WTC11 (cell line): ENCODE results near the gene PTTG1IP2. TPM values are rescaled to one million over a fixed set of nuclear protein-coding genes. Genes with fewer than 3 reads are reported as not detected.

Experiments
- ATAC-seq: fragments of 200-7000 bp; cut with Tn5 transposase; 2 replicates; pipeline ENCODE4 v1.10.0; 2021; ENCODE audit warnings: mild to moderate bottlenecking, moderate library complexity
- Bru-seq: library from RNA; stranded (reverse); fragments of 400-500 nt; gene quantifications from one replicate; lab custom pipeline; 2021; lab: Mats Ljungman, UMichigan
- CTCF ChIA-PET: fragments of 300-600 bp; sonication (Branson Sonifier 250); formaldehyde crosslinking; loops from one replicate; lab custom pipeline; 2021; ENCODE audit warnings: antibody characterized with exemption; lab: Charles Lee
- POLR2A ChIA-PET: fragments of 350-600 bp; sonication (Branson Sonifier 250); formaldehyde crosslinking; loops from one replicate; lab custom pipeline; 2021; ENCODE audit warnings: antibody characterized with exemption; lab: Charles Lee
- DNase-seq: peaks from one replicate; pipeline ENCODE4 v3.0.0; 2021; ENCODE audit warnings: low spot score
- H3K27ac Mint-ChIP-seq: 2 replicates; pipeline ENCODE4 v1.8.0; 2021; ENCODE audit warnings: mixed read lengths
- H3K27me3 Mint-ChIP-seq: 2 replicates; pipeline ENCODE4 v1.8.0; 2021; ENCODE audit warnings: low read depth, mild to moderate bottlenecking, moderate library complexity, mixed read lengths
- H3K36me3 Mint-ChIP-seq: 2 replicates; pipeline ENCODE4 v1.8.0; 2021; ENCODE audit warnings: mixed read lengths
- H3K4me1 Mint-ChIP-seq: 2 replicates; pipeline ENCODE4 v1.8.0; 2022; ENCODE audit warnings: mixed read lengths
- H3K4me3 Mint-ChIP-seq: 2 replicates; pipeline ENCODE4 v1.8.0; 2021; ENCODE audit warnings: mild to moderate bottlenecking, moderate library complexity, mixed read lengths
- H3K9me3 Mint-ChIP-seq: 2 replicates; pipeline ENCODE4 v1.8.0; 2021; ENCODE audit warnings: mixed read lengths
- ATF1 ChIP-seq: sonication (generic); formaldehyde crosslinking; IDR thresholded peaks from 2 replicates; pipeline ENCODE4 v1.8.1; 2023; ENCODE audit warnings: mild to moderate bottlenecking, moderate library complexity, missing genetic modification reagents
- E2F1 ChIP-seq: sonication (generic); formaldehyde crosslinking; IDR thresholded peaks from 2 replicates; pipeline ENCODE4 v1.8.0; 2022; ENCODE audit warnings: mild to moderate bottlenecking, missing genetic modification reagents
- ETV6 ChIP-seq: sonication (generic); formaldehyde crosslinking; IDR thresholded peaks from 2 replicates; pipeline ENCODE4 v1.8.1; 2022; ENCODE audit warnings: mild to moderate bottlenecking, missing genetic modification reagents
- FOXK1 ChIP-seq: sonication (generic); formaldehyde crosslinking; IDR thresholded peaks from 2 replicates; pipeline ENCODE4 v1.8.0; 2022; ENCODE audit warnings: mild to moderate bottlenecking, moderate library complexity, missing genetic modification reagents
- MYBL2 ChIP-seq: sonication (generic); formaldehyde crosslinking; IDR thresholded peaks from 2 replicates; pipeline ENCODE4 v1.8.1; 2023; ENCODE audit warnings: mild to moderate bottlenecking, moderate library complexity, missing genetic modification reagents
- NFE2L1 ChIP-seq: sonication (generic); formaldehyde crosslinking; IDR thresholded peaks from 2 replicates; pipeline ENCODE4 v1.8.1; 2023; ENCODE audit warnings: missing genetic modification reagents
- PREB ChIP-seq: sonication (generic); formaldehyde crosslinking; IDR thresholded peaks from 2 replicates; pipeline ENCODE4 v1.8.1; 2022; ENCODE audit warnings: mild to moderate bottlenecking, missing genetic modification reagents, moderate library complexity, borderline replicate concordance
- ZMAT4 ChIP-seq: fragments of 250-450 bp; sonication (Bioruptor Pico); IDR thresholded peaks from 2 replicates; pipeline ENCODE4 v1.9.0; 2021; ENCODE audit warnings: mild to moderate bottlenecking
- ZNF121 ChIP-seq: sonication (generic); formaldehyde crosslinking; IDR thresholded peaks from 2 replicates; pipeline ENCODE4 v1.8.0; 2023; ENCODE audit warnings: missing genetic modification reagents
- ZNF232 ChIP-seq: sonication (generic); formaldehyde crosslinking; IDR thresholded peaks from 2 replicates; pipeline ENCODE4 v1.8.0; 2022; ENCODE audit warnings: mild to moderate bottlenecking, missing genetic modification reagents
- ZNF317 ChIP-seq: sonication (generic); formaldehyde crosslinking; IDR thresholded peaks from 2 replicates; pipeline ENCODE4 v1.8.1; 2023; ENCODE audit warnings: low read depth, mild to moderate bottlenecking, moderate library complexity, missing genetic modification reagents, borderline replicate concordance
- ZNF416 ChIP-seq: fragments of 250-450 bp; sonication (Bioruptor Pico); IDR thresholded peaks from 2 replicates; pipeline ENCODE4 v1.9.0; 2021; ENCODE audit warnings: mild to moderate bottlenecking, inconsistent platforms
- ZNF532 ChIP-seq: fragments of 250-450 bp; sonication (Bioruptor Pico); IDR thresholded peaks from 2 replicates; pipeline ENCODE4 v1.9.0; 2021; ENCODE audit warnings: mild to moderate bottlenecking, borderline replicate concordance
- long read RNA-seq, 3 experiments: library from RNA in 1 of 3; library from capped mRNA in 1 of 3; library from polyadenylated mRNA in 1 of 3; unstranded in 2 of 3; stranded (forward) in 1 of 3; transcript quantifications; one replicate each; pipeline ENCODE4 v2.0.0, GENCODE V29; 2021
- total RNA-seq: library from RNA; stranded (reverse); gene quantifications from 3 replicates; pipeline ENCODE4 v1.2.3, GENCODE V29; 2021

PTTG1IP2 gene
- total RNA-seq, result not detected in 3 replicates
- Bru-seq, nascent RNA, result percentile 32 among the genes with signal in this experiment
- long read RNA-seq, experiment 1, result 0 reads
- long read RNA-seq, experiment 2, result 0 reads
- long read RNA-seq, experiment 3, result 0 reads

GRCh38 chr7:90469554-90469953, at the start of gene PTTG1IP2:
TSS of gene PTTG1IP2 (plus strand) at chr7:90469639. CDS start at chr7:90469787, 148 bp downstream.
- H3K4me1 Mint-ChIP-seq, result no peaks in the 10 kb centered on the region
- ATAC-seq (no peak), DNase-seq (no peak)
- H3K4me3 Mint-ChIP-seq, result no peak within 1 kb of the TSS
- H3K36me3 Mint-ChIP-seq, result peaks cover 14% of the 10 kb centered on the region
- ChIA-PET POLR2A (no interaction called here), CTCF (no interaction called here)
- H3K27ac Mint-ChIP-seq, result no peak within 1 kb of the TSS
- peaks cover 16% of the 10 kb centered on the region for H3K9me3 Mint-ChIP-seq
- TF ChIP-seq PREB (CRISPR knock-in tag) (no peak), ZNF121 (CRISPR knock-in tag) (no peak), ZNF532 (CRISPR knock-in tag) (no peak)
- H3K27me3 Mint-ChIP-seq, result no peaks in the 10 kb centered on the region

- H3K36me3 Mint-ChIP-seq, result peaks cover 25% of the 10 kb centered on the region
- peaks cover 29% of the 10 kb centered on the region for H3K9me3 Mint-ChIP-seq
- CTCF ChIA-PET, result interaction anchor here (0.8 to 1.8 kb wide), 3 partner anchors 18 to 109 kb away, joined by 4 to 9 read pairs (median 5); no protein-coding TSS in a partner anchor
- POLR2A ChIA-PET, result no interaction called here
- H3K27me3 Mint-ChIP-seq, result no peaks in the 10 kb centered on the region
- H3K4me1 Mint-ChIP-seq, result no peaks in the 10 kb centered on the region
- TF ChIP-seq NFE2L1, result no peak
- H3K27ac Mint-ChIP-seq, result no peak overlapping the region
- DNase-seq (no peak), ATAC-seq (no peak)
- H3K4me3 Mint-ChIP-seq, result no peak overlapping the region
Observed at GRCh38 chr7:90421651-90422050, 47.8 kb upstream of the PTTG1IP2 start.

- peaks cover 25% of the 10 kb centered on the region for H3K36me3 Mint-ChIP-seq
- no peak for DNase-seq
- TF ChIP-seq E2F1 (CRISPR knock-in tag), result no peak
- TF ChIP-seq MYBL2 (CRISPR knock-in tag), result no peak
- no peak for TF ChIP-seq ZNF416
- TF ChIP-seq NFE2L1, result no peak
- TF ChIP-seq ZMAT4 (CRISPR knock-in tag), result no peak
- no peak for TF ChIP-seq ZNF317 (CRISPR knock-in tag)
- no peak for TF ChIP-seq ZNF232 (CRISPR knock-in tag)
- no peak for TF ChIP-seq ATF1 (CRISPR knock-in tag)
- TF ChIP-seq FOXK1 (CRISPR knock-in tag), result no peak
- no peak for TF ChIP-seq ETV6
- ChIA-PET POLR2A (no interaction called here), CTCF (no interaction called here)
- H3K4me1 Mint-ChIP-seq, result no peaks in the 10 kb centered on the region
- H3K9me3 Mint-ChIP-seq, result peaks cover 33% of the 10 kb centered on the region
- no peaks in the 10 kb centered on the region for H3K27me3 Mint-ChIP-seq
- no peak for ATAC-seq
- H3K27ac Mint-ChIP-seq, result no peak overlapping the region
- no peak overlapping the region for H3K4me3 Mint-ChIP-seq
Observed at GRCh38 chr7:90424720-90425119, 44.7 kb upstream of the PTTG1IP2 start.
